Ovary (tissue), 3 donors: ENCODE data around the gene LPO.

Experiments used
- CTCF ChIP-seq, 3 donors: fragments of 450-650 bp in 2 of 3; fragments of 200-600 bp in 1 of 3; IDR thresholded peaks; one replicate each; pipeline versions ENCODE4 v1.5.1 to v1.8.0; 2016 to 2022; ENCODE audit warnings: antibody characterized with exemption in 3 of 3, mild to moderate bottlenecking in 1 of 3
- EP300 ChIP-seq: sonication (generic); formaldehyde crosslinking; IDR thresholded peaks from one replicate; pipeline ENCODE4 v1.6.1; 2017; ENCODE audit warnings: antibody characterized with exemption
- POLR2A ChIP-seq: fragments of 450-650 bp; IDR thresholded peaks from one replicate; pipeline ENCODE4 v1.6.1; 2017; ENCODE audit warnings: antibody characterized with exemption, mild to moderate bottlenecking, moderate library complexity
- donor health status: DM: no; HTN: no; CAD: no.

GRCh38 chr17:58246104-58246740 is 7.8 kb downstream of the LPO start:
- no peak for TF ChIP-seq POLR2A
- TF ChIP-seq CTCF (IDR thresholded peaks at IDR 0.05): no peak
- TF ChIP-seq EP300: no peak
